H1 (cell line): ENCODE results near the gene TP53RK. TPM values are rescaled to one million over a fixed set of nuclear protein-coding genes. Genes with fewer than 3 reads are reported as not detected.

ENCODE experiments used
- CTCF ChIA-PET: fragments of 300-600 bp; sonication (Branson Sonifier 250); formaldehyde crosslinking; loops from one replicate; lab custom pipeline; 2021; ENCODE audit not compliant: partially characterized antibody; lab: Charles Lee
- POLR2A ChIA-PET: fragments of 300-600 bp; sonication (Branson Sonifier 250); formaldehyde crosslinking; loops from one replicate; lab custom pipeline; 2021; ENCODE audit warnings: inconsistent platforms; ENCODE audit not compliant: partially characterized antibody; lab: Charles Lee
- DNase-seq, 2 experiments: peaks; one replicate each; pipeline versions ENCODE4 v3.0.0 to v3.0.0-alpha.2; 2010 to 2022; ENCODE audit warnings: low spot score in 2 of 2, low read depth in 1 of 2, mixed read lengths in 1 of 2
- FAIRE-seq: peaks from 2 replicates; lab custom pipeline; 2011; peaks lifted over from hg19 to GRCh38; lab: Jason Lieb, UNC
- H2AFZ ChIP-seq: 2 replicates; pipeline ENCODE4 v1.8.1; 2012; ENCODE audit warnings: low read length, inconsistent platforms
- H2AK5ac ChIP-seq: 2 replicates; pipeline ENCODE4 v1.6.1; 2013; ENCODE audit warnings: low read depth, low read length
- H2BK120ac ChIP-seq: replicated peaks from 2 replicates; pipeline ENCODE3; 2013; ENCODE audit warnings: low read depth, low read length, inconsistent platforms
- H2BK12ac ChIP-seq: 2 replicates; pipeline ENCODE4 v1.6.1; 2013; ENCODE audit warnings: low read depth, low read length
- H2BK15ac ChIP-seq: 2 replicates; pipeline ENCODE4 v1.6.1; 2013; ENCODE audit warnings: low read length
- H2BK20ac ChIP-seq: 2 replicates; pipeline ENCODE4 v1.6.1; 2013; ENCODE audit warnings: low read length
- H2BK5ac ChIP-seq: 2 replicates; pipeline ENCODE4 v1.6.1; 2013; ENCODE audit warnings: low read depth, low read length
- H3K14ac ChIP-seq: 2 replicates; pipeline ENCODE4 v1.6.1; 2013; ENCODE audit warnings: inconsistent platforms; ENCODE audit not compliant: insufficient read length
- H3K18ac ChIP-seq: 2 replicates; pipeline ENCODE4 v1.6.1; 2013; ENCODE audit warnings: low read length; ENCODE audit errors: extremely low read depth
- H3K23ac ChIP-seq: 2 replicates; pipeline ENCODE4 v1.6.1; 2013; ENCODE audit warnings: inconsistent platforms; ENCODE audit not compliant: insufficient read length
- H3K23me2 ChIP-seq: 2 replicates; pipeline ENCODE4 v1.6.1; 2013; ENCODE audit warnings: low read depth, low read length
- H3K27ac ChIP-seq: 2 replicates; pipeline ENCODE4 v1.6.1; 2011; ENCODE audit warnings: low read depth, low read length, inconsistent platforms
- H3K27me3 ChIP-seq, 4 experiments: replicated peaks in 1 of 4; 1 replicate in 1 of 4; 2 replicates in 3 of 4; pipeline versions ENCODE4 v1.6.1 to v1.8.1; 2011 to 2013; ENCODE audit warnings: low read length in 3 of 4, mild to moderate bottlenecking in 3 of 4, inconsistent platforms in 2 of 4, mixed read lengths in 2 of 4, moderate library complexity in 1 of 4; ENCODE audit not compliant: control insufficient read depth in 3 of 4, insufficient read depth in 3 of 4; ENCODE audit errors: extremely low read depth in 1 of 4
- H3K36me3 ChIP-seq, 4 experiments: 2 replicates each; pipeline versions ENCODE4 v1.6.1 to v1.8.1; 2011 to 2013; ENCODE audit warnings: mild to moderate bottlenecking in 4 of 4, low read length in 3 of 4, moderate library complexity in 2 of 4, control low read depth in 1 of 4, inconsistent platforms in 1 of 4; ENCODE audit not compliant: insufficient read depth in 4 of 4, control insufficient read depth in 2 of 4
- H3K4ac ChIP-seq: replicated peaks from 2 replicates; pipeline ENCODE3; 2013; ENCODE audit warnings: low read length, low read depth, mixed read lengths, inconsistent platforms; ENCODE audit not compliant: insufficient read length
- H3K4me1 ChIP-seq, 4 experiments: replicated peaks in 1 of 4; 1 replicate in 1 of 4; 2 replicates in 3 of 4; pipeline versions ENCODE4 v1.6.1 to v1.8.1; 2011 to 2013; ENCODE audit warnings: low read length in 3 of 4, inconsistent platforms in 2 of 4, mixed read lengths in 1 of 4; ENCODE audit not compliant: insufficient read depth in 4 of 4, control insufficient read depth in 3 of 4
- H3K4me2 ChIP-seq, 2 experiments: 2 replicates each; pipeline versions ENCODE4 v1.6.1 to v1.8.1; 2011 to 2013; ENCODE audit warnings: low read depth in 2 of 2, low read length in 2 of 2, control low read depth in 1 of 2, inconsistent platforms in 1 of 2, mild to moderate bottlenecking in 1 of 2; ENCODE audit not compliant: insufficient read depth in 1 of 2
- H3K4me3 ChIP-seq, 4 experiments: fragments of 200-600, 300-600 bp in 1 of 4; sonication (generic), shearing (Covaris generic), sonication (Bioruptor Twin) in 1 of 4; 2 replicates each; pipeline versions ENCODE4 v1.5.1 to v1.8.1; 2011 to 2016; ENCODE audit warnings: low read length in 4 of 4, low read depth in 3 of 4, control low read depth in 2 of 4, inconsistent platforms in 2 of 4, mild to moderate bottlenecking in 2 of 4, mixed read lengths in 1 of 4, moderate library complexity in 1 of 4; ENCODE audit not compliant: insufficient read depth in 2 of 4; ENCODE audit errors: extremely low read depth in 1 of 4
- H3K56ac ChIP-seq: replicated peaks from 2 replicates; pipeline ENCODE3; 2013; ENCODE audit warnings: low read depth, mild to moderate bottlenecking, mixed read lengths, low read length, inconsistent platforms; ENCODE audit not compliant: insufficient read length
- H3K79me1 ChIP-seq: 2 replicates; pipeline ENCODE4 v1.6.1; 2013; ENCODE audit warnings: low read depth, low read length, control low read depth
- H3K79me2 ChIP-seq, 2 experiments: 2 replicates each; pipeline versions ENCODE4 v1.6.1 to v1.8.1; 2012 to 2013; ENCODE audit warnings: low read length in 2 of 2, mild to moderate bottlenecking in 2 of 2, inconsistent platforms in 1 of 2; ENCODE audit not compliant: insufficient read depth in 2 of 2, control insufficient read depth in 1 of 2
- H3K9ac ChIP-seq, 4 experiments: replicated peaks in 1 of 4; 1 replicate in 1 of 4; 2 replicates in 3 of 4; pipeline versions ENCODE4 v1.6.1 to v1.8.1; 2011 to 2013; ENCODE audit warnings: low read depth in 3 of 4, low read length in 3 of 4, control low read depth in 2 of 4, mild to moderate bottlenecking in 2 of 4, moderate library complexity in 2 of 4, inconsistent platforms in 1 of 4; ENCODE audit errors: extremely low read depth in 1 of 4
- H3K9me3 ChIP-seq, 2 experiments: 2 replicates each; pipeline versions ENCODE4 v1.6.1 to v1.8.1; 2012 to 2013; ENCODE audit warnings: mild to moderate bottlenecking in 2 of 2, moderate library complexity in 2 of 2, control low read depth in 1 of 2, inconsistent platforms in 1 of 2, low read depth in 1 of 2, low read length in 1 of 2, mixed read lengths in 1 of 2; ENCODE audit not compliant: insufficient read depth in 2 of 2
- H4K20me1 ChIP-seq, 2 experiments: replicated peaks in 1 of 2; 2 replicates each; pipeline versions ENCODE3 to v1.8.1; 2011 to 2013; ENCODE audit warnings: inconsistent platforms in 2 of 2, low read length in 2 of 2, mild to moderate bottlenecking in 1 of 2; ENCODE audit not compliant: insufficient read depth in 2 of 2, control insufficient read depth in 1 of 2
- H4K5ac ChIP-seq: 2 replicates; pipeline ENCODE4 v1.6.1; 2013; ENCODE audit warnings: low read length, low read depth, mixed read lengths, inconsistent platforms; ENCODE audit not compliant: insufficient read length
- H4K8ac ChIP-seq: 2 replicates; pipeline ENCODE4 v1.8.0; 2013; ENCODE audit warnings: mild to moderate bottlenecking, moderate library complexity, low read length, inconsistent platforms; ENCODE audit not compliant: insufficient read depth; ENCODE audit errors: extremely low read depth
- H4K91ac ChIP-seq: replicated peaks from 2 replicates; pipeline ENCODE3; 2013; ENCODE audit warnings: low read length, mixed read lengths, inconsistent platforms; ENCODE audit not compliant: insufficient read length
- BACH1 ChIP-seq: IDR thresholded peaks from 2 replicates; pipeline ENCODE4 v1.6.1; 2012; ENCODE audit warnings: low read length, improper control_type of control experiment
- BCL11A ChIP-seq, 2 experiments: IDR thresholded peaks; one replicate each; pipeline ENCODE4 v1.6.1; 2011; ENCODE audit warnings: low read depth in 2 of 2, low read length in 2 of 2, mild to moderate bottlenecking in 2 of 2
- BRCA1 ChIP-seq: IDR thresholded peaks from 2 replicates; pipeline ENCODE4 v1.6.1; 2012; ENCODE audit warnings: low read depth, low read length, improper control_type of control experiment
- CHD2 ChIP-seq: IDR thresholded peaks from 2 replicates; pipeline ENCODE4 v1.6.1; 2012; ENCODE audit warnings: low read length, improper control_type of control experiment
- KDM1A ChIP-seq: fragments of 200-600, 300-600 bp; sonication (generic); IDR thresholded peaks from 2 replicates; pipeline ENCODE4 v1.7.1; 2016; ENCODE audit warnings: mild to moderate bottlenecking, low read length, borderline replicate concordance
- NANOG ChIP-seq: IDR thresholded peaks from 2 replicates; pipeline ENCODE4 v1.6.1; 2011; ENCODE audit warnings: low read length, low read depth, mild to moderate bottlenecking, inconsistent platforms; ENCODE audit not compliant: insufficient read depth, poor library complexity, severe bottlenecking
- SIX5 ChIP-seq: IDR thresholded peaks from 2 replicates; pipeline ENCODE4 v1.6.1; 2011; ENCODE audit warnings: mild to moderate bottlenecking, low read depth, low read length
- WGBS, 2 experiments: shearing (Covaris generic) in 1 of 2; methylation state at CpG; one replicate each; pipeline versions ENCODE4 v1.1.6 to v1.1.7; 2013 to 2015; ENCODE audit warnings: low lambda C conversion rate in 2 of 2, mixed read lengths in 2 of 2, inconsistent platforms in 1 of 2, low coverage in 1 of 2, missing lambda C conversion rate in 1 of 2; ENCODE audit not compliant: insufficient replicate concordance in 2 of 2, insufficient coverage in 1 of 2, insufficient read length in 1 of 2; ENCODE audit errors: extremely low coverage in 1 of 2, missing lambda C conversion rate in 1 of 2; 5-methylcytosine and 5-hydroxymethylcytosine counted together
- polyA plus RNA-seq, 7 experiments: library from polyadenylated mRNA; depleted of rRNA in 3 of 7; stranded (reverse) in 5 of 7; unstranded in 2 of 7; fragments of >200 nt in 5 of 7; fragments of 200-250 nt in 2 of 7; gene quantifications; 1 replicate in 5 of 7; 2 replicates in 1 of 7; 4 replicates in 1 of 7; pipeline versions ENCODE4 v1.2.1 to v1.2.3, GENCODE V29; 2011 to 2013; ENCODE audit warnings: missing spikeins in 2 of 7, mixed read lengths in 2 of 7
- total RNA-seq: library from RNA; stranded (reverse); fragmentation: NEBNext Ultra II Directional; extraction: Animal tissue kit (Norgen Biotek cat#: 25700); gene quantifications from 2 replicates; pipeline ENCODE4 v1.2.1, GENCODE V29; 2021
- TF ChIP-seq, protein P1 (sequence below): IDR thresholded peaks from 2 replicates; pipeline ENCODE4 v1.6.1; 2012; ENCODE audit warnings: inconsistent platforms

Gene TP53RK
- total and polyA plus RNA-seq, 2 of the 8 experiments (the other 6 are each of a cell fraction or from before 2014, with no cell fraction given): 8.5 to 16.3 TPM

DNA sequence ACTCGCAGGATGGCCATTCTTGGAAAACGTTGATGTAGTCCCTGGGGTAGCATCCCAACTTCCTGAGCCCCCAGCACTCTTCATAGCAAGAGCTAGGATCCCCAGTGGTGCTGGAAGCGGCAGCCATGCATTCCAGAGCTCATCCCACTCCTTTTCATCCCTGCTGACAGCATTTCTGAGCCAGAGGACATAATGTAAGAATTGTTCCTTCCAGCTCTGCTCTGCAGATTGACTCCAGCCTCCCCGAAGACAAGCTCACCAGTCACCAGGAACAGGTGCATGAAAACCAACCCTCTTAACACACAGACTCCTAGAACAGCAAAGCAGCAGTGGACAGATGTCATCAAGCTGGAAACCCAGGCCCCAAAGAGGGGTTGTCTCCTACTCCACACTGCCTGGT, 41.8 kb downstream of the TP53RK start:
- POLR2A ChIA-PET: interaction anchor here (0.6 kb wide), 1 partner anchor 65 kb away, joined by 3 read pairs; no protein-coding TSS in a partner anchor
- DNase-seq (no peak), FAIRE-seq (no peak)
- H3K79me1 ChIP-seq: no peaks in the 10 kb centered on the region; the same call in 1 of the 2 replicates
- H3K9ac ChIP-seq: no peak overlapping the region
- peaks cover 0 to 7% (median 1%) of the 10 kb centered on the region in 4 experiments; a peak in 3 of 7 replicates for H3K4me1 ChIP-seq
- H3K27me3 ChIP-seq: peaks cover 0 to 25% (median 15%) of the 10 kb centered on the region in 4 experiments; a peak in 5 of 7 replicates
- H2BK15ac ChIP-seq: no peak overlapping the region
- H4K20me1 ChIP-seq: peaks cover 0 to 5% of the 10 kb centered on the region in 2 experiments
- H3K23me2 ChIP-seq: peaks cover 7% of the 10 kb centered on the region
- H2BK120ac ChIP-seq: no peak overlapping the region
- H3K23ac ChIP-seq: no peak overlapping the region
- H3K4ac ChIP-seq: no peak overlapping the region
- H3K4me2 ChIP-seq: no peak overlapping the region
- no peak overlapping the region for H2AFZ ChIP-seq
- H3K14ac ChIP-seq: no peak overlapping the region
- H3K36me3 ChIP-seq: no peaks in the 10 kb centered on the region
- H3K79me2 ChIP-seq: no peaks in the 10 kb centered on the region
- WGBS, 2 experiments: 74% methylated on average over 4 of the region's 4 CpGs; no CpG with 5 or more reads in 1 of the 2 experiments
- no peaks in the 10 kb centered on the region for H3K9me3 ChIP-seq
- no peak overlapping the region for H4K8ac ChIP-seq
- no peak overlapping the region for H2AK5ac ChIP-seq
- H2BK5ac ChIP-seq: no peak overlapping the region
- no peak overlapping the region for H4K5ac ChIP-seq
- H3K18ac ChIP-seq: no peak overlapping the region
- H4K91ac ChIP-seq: no peak overlapping the region
- no peak overlapping the region for H3K4me3 ChIP-seq
- CTCF ChIA-PET: interaction anchor here (0.6 to 1.6 kb wide), 6 partner anchors 34 to 1840 kb away, joined by 3 to 11 read pairs (median 4); no protein-coding TSS in a partner anchor
- H2BK12ac ChIP-seq: no peak overlapping the region
- TF ChIP-seq BCL11A (IDR thresholded peaks at IDR 0.05; ENCODE audit: low read depth in 2 of 2, low read length in 2 of 2): no peak
- TF ChIP-seq BACH1: no peak
- no peak for TF ChIP-seq KDM1A
- no peak for TF ChIP-seq BRCA1
- no peak for TF ChIP-seq CHD2
- no peak for TF ChIP-seq NANOG
- TF ChIP-seq, protein P1, sequence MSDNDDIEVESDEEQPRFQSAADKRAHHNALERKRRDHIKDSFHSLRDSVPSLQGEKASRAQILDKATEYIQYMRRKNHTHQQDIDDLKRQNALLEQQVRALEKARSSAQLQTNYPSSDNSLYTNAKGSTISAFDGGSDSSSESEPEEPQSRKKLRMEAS: no peak
- no peak for TF ChIP-seq SIX5
- H2BK20ac ChIP-seq: no peak overlapping the region
- no peak overlapping the region for H3K27ac ChIP-seq
- H3K56ac ChIP-seq: no peak overlapping the region
